Activated CD8-positive, alpha-beta T cell treated with anti-CD3 and anti-CD28 coated beads, Interleukin-2, amount 10 ng/mL, durations not matched to agents 7 days and 5 days (primary cell): Measurements from ENCODE around the gene TICAM1. TPM values are rescaled to one million over a fixed set of nuclear protein-coding genes. Genes with fewer than 3 reads are reported as not detected.
A peak's percentile ranks its signal among the peaks of the same experiment; 100 is the strongest.
"Not testable (repeated sequence)": the region's sequence is repeated elsewhere in the genome, so short reads cannot be mapped to it uniquely, and the experiment has no call there.

Experiments
- ATAC-seq: fragments of 150-1000 bp; cut with Tn5 transposase; one replicate; pipeline ENCODE4 v1.10.0; 2021; ENCODE audit warnings: moderate library complexity
- CTCF ChIA-PET: fragments of 350-600 bp; sonication (Branson Sonifier 250); formaldehyde crosslinking; loops from one replicate; lab custom pipeline; 2021; ENCODE audit warnings: antibody characterized with exemption; lab: Charles Lee
- POLR2A ChIA-PET: fragments of 350-600 bp; sonication (Branson Sonifier 250); formaldehyde crosslinking; loops from one replicate; lab custom pipeline; 2021; ENCODE audit warnings: antibody characterized with exemption; lab: Charles Lee
- DNase-seq: peaks from one replicate; pipeline ENCODE4 v3.0.0-alpha.2; 2020
- H3K27ac Mint-ChIP-seq: one replicate; pipeline ENCODE4 v1.8.0; 2021; ENCODE audit warnings: mild to moderate bottlenecking, mixed read lengths
- H3K27me3 Mint-ChIP-seq: one replicate; pipeline ENCODE4 v1.8.0; 2021; ENCODE audit warnings: low read depth, mixed read lengths
- H3K36me3 Mint-ChIP-seq: one replicate; pipeline ENCODE4 v1.8.0; 2021; ENCODE audit warnings: low read depth, mixed read lengths
- H3K4me1 Mint-ChIP-seq: one replicate; pipeline ENCODE4 v1.8.0; 2021; ENCODE audit warnings: low read depth, mixed read lengths
- H3K4me3 Mint-ChIP-seq: one replicate; pipeline ENCODE4 v1.8.0; 2021; ENCODE audit warnings: mild to moderate bottlenecking, mixed read lengths
- H3K9me3 Mint-ChIP-seq: one replicate; pipeline ENCODE4 v1.8.0; 2022; ENCODE audit warnings: mixed read lengths; ENCODE audit not compliant: insufficient read depth
- total RNA-seq, 2 experiments: library from RNA; stranded (reverse); gene quantifications; one replicate each; pipeline ENCODE4 v1.2.3, GENCODE V29; 2021

TICAM1 gene
- total RNA-seq, 2 experiments from 2014 or later = 14.0 to 15.2 TPM

DNA sequence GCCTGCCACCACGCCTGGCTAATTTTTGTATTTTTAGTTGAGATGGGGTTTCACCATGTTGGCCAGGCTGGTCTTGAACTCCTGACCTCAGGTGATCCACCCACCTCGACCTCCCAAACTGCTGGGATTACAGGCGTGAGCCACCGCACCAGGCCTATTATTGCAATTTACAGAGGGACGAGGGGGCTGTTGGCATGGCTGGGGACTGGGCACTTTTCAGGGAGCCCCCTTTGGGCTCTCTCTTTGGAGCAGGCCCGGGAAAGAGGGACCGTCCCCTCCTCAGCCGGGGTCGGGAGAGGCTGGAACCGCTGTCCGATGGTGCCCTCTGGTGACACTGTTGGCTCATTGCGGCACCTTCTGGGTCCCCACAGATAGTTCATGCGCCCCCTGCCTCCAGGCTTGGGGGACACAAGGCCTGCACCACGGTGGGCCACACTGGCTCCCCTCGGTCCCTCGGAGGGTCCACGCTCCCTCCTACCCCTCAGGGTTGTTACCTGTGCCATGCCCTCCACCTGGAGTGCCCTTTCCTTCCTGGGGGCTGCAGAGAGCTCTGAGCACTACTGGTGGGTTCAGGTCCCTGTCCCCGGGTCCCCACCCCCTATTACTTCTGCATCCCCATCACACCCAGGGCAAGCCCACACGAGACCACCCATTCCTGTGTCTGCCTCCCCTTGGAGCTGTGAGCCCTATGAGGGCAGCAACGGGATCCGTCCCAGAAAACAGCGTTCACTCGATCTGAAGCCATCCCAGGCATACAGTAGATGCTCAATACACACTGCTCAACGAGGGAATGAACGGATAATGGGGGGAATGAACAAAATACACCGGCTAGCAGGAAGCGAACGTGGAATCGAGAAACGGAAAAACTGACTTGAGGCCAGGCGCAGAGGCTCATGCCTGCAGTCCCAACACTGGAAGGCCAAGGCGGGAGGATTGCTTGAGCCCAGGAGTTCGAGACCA, 27.5 kb downstream of the TICAM1 start:
- CTCF ChIA-PET = interaction anchor here (0.6 to 3.5 kb wide), 7 partner anchors 9 to 562 kb away, joined by 3 to 21 read pairs (median 3); partner anchors contain the start of gene FEM1A
- POLR2A ChIA-PET = no interaction called here
- Mint-ChIP-seq H3K27me3 (no peaks in the 10 kb centered on the region), H3K9me3 (no peaks in the 10 kb centered on the region), H3K4me1 (no peaks in the 10 kb centered on the region), H3K27ac (no peak overlapping the region), H3K36me3 (no peaks in the 10 kb centered on the region), H3K4me3 (no peak overlapping the region)
- peak; percentile 81 for DNase-seq
- ATAC-seq = peak; percentile 94

DNA sequence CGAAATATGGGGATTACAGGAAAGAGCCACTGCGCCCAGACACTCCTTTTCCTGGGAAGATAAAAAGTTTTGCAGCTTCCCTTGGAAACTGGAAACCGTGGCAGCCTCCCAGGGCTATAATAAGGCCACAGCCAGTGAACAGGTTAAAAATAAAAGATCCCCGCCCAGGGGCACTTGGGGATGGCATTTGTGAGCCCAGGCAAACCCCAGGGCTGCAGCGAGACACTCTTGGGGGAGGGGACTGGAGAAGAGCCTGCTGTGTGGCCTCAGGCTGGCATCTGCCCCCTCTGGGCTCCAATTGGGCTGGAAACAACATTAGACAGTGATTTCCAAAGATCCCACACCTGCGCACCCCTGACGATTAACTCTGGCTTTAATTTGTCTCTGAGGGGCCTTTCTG, 28.8 kb downstream of the TICAM1 start:
- Mint-ChIP-seq H3K4me3 (no peak overlapping the region), H3K27ac (no peak overlapping the region), H3K4me1 (no peaks in the 10 kb centered on the region), H3K36me3 (peaks cover 4% of the 10 kb centered on the region), H3K27me3 (no peaks in the 10 kb centered on the region), H3K9me3 (no peaks in the 10 kb centered on the region)
- DNase-seq (no peak), ATAC-seq (no peak)
- ChIA-PET POLR2A (no interaction called here), CTCF (interaction anchor here (0.6 to 3.5 kb wide), 2 partner anchors 70 to 388 kb away, joined by 3 to 21 read pairs; no protein-coding TSS in a partner anchor)

DNA sequence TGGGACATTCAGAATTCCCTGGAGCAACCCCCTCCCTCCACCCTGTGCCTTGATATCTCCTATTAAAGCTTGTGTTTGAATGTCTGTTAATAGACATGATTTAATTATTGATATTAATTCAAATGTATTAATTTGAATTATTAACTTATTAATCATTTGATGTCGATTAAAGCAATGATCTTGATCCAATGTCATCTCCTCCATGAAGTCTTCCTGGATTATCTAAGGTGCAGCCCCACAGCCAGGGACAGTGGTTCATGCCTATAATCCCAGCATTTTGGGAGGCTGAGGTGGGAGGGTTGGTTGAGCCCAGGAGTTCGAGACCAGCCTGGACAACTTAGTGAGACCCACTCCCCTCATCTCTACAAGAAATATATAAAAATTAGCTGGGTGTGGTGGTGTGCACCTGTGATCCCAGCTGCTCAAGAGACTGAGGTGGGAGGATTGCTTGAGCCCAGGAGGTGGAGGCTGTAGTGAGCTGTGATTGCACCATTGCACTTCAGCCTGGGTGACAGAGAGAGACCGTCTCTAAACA, 30.4 kb downstream of the TICAM1 start:
- ATAC-seq (no peak), DNase-seq (no peak)
- Mint-ChIP-seq H3K4me1 (peaks cover 4% of the 10 kb centered on the region), H3K4me3 (no peak overlapping the region), H3K27ac (no peak overlapping the region), H3K36me3 (peaks cover 16% of the 10 kb centered on the region), H3K27me3 (no peaks in the 10 kb centered on the region), H3K9me3 (no peaks in the 10 kb centered on the region)
- ChIA-PET POLR2A (interaction anchor here (0.6 kb wide), 1 partner anchor 23 kb away, joined by 5 read pairs; no protein-coding TSS in a partner anchor), CTCF (interaction anchor here (1.7 to 4.0 kb wide), 2 partner anchors 9 to 10 kb away, joined by 8 to 21 read pairs; partner anchors contain the start of gene FEM1A)

DNA sequence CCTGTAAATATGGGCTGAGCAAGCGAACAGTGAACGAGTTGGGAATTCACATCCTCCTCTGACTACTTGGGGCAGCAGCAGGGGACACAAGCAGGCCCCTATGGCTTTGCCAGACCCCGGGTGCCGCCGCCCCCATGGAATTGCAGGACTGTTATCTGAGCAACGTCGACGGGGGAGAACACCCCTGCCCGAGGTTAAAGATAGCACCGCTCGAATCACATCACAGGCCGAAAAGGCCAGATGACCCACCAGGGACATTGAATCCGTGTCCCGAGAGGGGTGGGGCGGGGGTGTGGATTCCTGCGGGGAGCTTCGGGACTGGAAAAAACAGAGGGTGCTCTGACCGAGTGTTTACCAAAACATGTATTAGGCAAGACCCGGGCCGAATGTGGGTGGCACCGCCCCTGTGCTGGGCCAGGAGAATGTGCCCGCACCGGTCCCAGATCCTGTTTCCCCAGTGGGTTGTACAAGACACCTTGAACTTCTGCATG, 30.9 kb downstream of the TICAM1 start:
- H3K4me3 Mint-ChIP-seq = no peak overlapping the region

DNA sequence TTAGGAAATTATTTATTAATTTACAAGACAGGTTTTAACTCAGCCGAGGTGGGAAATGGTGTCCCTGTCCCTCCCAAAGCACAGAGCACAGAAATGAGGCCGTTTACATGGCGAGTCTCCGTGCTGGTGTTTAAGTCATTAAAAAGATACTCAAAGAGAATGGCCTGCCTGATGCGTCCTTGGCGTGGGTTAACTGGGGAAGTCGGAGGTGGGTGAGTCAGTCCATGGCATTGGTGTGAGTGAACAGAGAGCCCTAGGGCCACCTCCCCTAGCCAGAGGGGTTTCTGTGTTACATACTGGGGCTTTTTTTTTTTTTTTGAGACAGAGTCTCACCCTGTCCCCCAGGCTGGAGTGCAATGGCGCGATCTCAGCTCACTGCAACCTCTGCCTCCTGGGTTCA, 36.1 kb downstream of the TICAM1 start:
- H3K36me3 Mint-ChIP-seq = peaks cover 49% of the 10 kb centered on the region
- DNase-seq = no peak
- POLR2A ChIA-PET = no interaction called here
- peaks cover 38% of the 10 kb centered on the region for H3K4me1 Mint-ChIP-seq
- no peaks in the 10 kb centered on the region for H3K27me3 Mint-ChIP-seq
- CTCF ChIA-PET = interaction anchor here (0.6 kb wide), 1 partner anchor 9 kb away, joined by 3 read pairs; no protein-coding TSS in a partner anchor
- H3K27ac Mint-ChIP-seq = no peak overlapping the region
- H3K4me3 Mint-ChIP-seq = no peak overlapping the region
- H3K9me3 Mint-ChIP-seq = no peaks in the 10 kb centered on the region
- ATAC-seq = no peak

More for the DNA sequence above, 30.9 kb downstream of the TICAM1 start:
- Mint-ChIP-seq H3K9me3 (no peaks in the 10 kb centered on the region), H3K4me1 (peaks cover 4% of the 10 kb centered on the region), H3K27me3 (no peaks in the 10 kb centered on the region), H3K36me3 (peaks cover 18% of the 10 kb centered on the region), H3K27ac (no peak overlapping the region)
- DNase-seq = no peak
- ATAC-seq = no peak
- CTCF ChIA-PET = interaction anchor here (0.8 to 4.0 kb wide), 3 partner anchors 9 to 69 kb away, joined by 3 to 21 read pairs (median 8); partner anchors contain the start of gene FEM1A
- POLR2A ChIA-PET = no interaction called here

DNA sequence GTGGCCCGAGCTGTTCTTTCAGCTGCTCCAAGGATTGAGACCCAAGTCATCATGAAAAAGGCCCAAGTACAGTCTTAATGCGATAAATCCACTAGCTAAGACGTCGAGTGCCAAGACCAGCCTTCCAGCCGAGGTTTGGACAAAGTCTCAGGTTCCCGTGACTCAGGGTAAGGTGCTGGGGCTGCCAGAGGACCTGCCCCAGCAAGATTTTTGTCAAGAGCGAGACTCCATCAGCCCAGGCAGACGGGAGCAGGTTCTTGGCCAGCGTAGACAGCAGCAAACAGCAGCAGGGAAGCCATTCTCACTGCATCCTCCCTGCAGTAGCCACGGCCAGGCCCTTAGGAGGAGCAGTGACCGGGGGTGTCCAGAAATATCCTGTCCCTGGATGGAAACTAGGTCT, 36.5 kb downstream of the TICAM1 start:
- no peak for DNase-seq
- H3K4me1 Mint-ChIP-seq = peaks cover 39% of the 10 kb centered on the region
- H3K36me3 Mint-ChIP-seq = peaks cover 49% of the 10 kb centered on the region
- no peak for ATAC-seq
- no peaks in the 10 kb centered on the region for H3K9me3 Mint-ChIP-seq
- no peaks in the 10 kb centered on the region for H3K27me3 Mint-ChIP-seq
- H3K27ac Mint-ChIP-seq = no peak overlapping the region
- CTCF ChIA-PET = interaction anchor here (0.6 kb wide), 1 partner anchor 10 kb away, joined by 3 read pairs; no protein-coding TSS in a partner anchor
- POLR2A ChIA-PET = no interaction called here
- H3K4me3 Mint-ChIP-seq = no peak overlapping the region

DNA sequence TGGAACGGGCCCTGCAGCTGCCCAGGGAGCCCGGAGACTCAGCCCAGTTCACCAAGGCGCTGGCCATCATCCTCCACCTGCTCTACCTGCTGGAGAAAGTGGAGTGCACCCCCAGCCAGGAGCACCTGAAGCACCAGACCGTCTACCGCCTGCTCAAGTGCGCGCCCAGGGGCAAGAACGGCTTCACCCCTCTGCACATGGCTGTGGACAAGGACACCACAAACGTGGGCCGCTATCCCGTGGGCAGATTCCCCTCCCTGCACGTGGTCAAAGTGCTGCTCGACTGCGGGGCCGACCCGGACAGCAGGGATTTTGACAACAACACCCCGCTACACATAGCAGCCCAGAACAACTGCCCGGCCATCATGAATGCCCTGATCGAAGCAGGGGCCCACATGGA, 38.2 kb downstream of the TICAM1 start:
- H3K9me3 Mint-ChIP-seq, H3K27me3 Mint-ChIP-seq, POLR2A ChIA-PET, H3K27ac Mint-ChIP-seq, ATAC-seq, DNase-seq: not testable (repeated sequence)
- H3K36me3 Mint-ChIP-seq = peaks cover 47% of the 10 kb centered on the region
- CTCF ChIA-PET = interaction anchor here (3.1 kb wide), 1 partner anchor 17 kb away, joined by 42 read pairs; no protein-coding TSS in a partner anchor
- peaks cover 39% of the 10 kb centered on the region for H3K4me1 Mint-ChIP-seq
- peak overlapping the region; percentile 81 for H3K4me3 Mint-ChIP-seq

DNA sequence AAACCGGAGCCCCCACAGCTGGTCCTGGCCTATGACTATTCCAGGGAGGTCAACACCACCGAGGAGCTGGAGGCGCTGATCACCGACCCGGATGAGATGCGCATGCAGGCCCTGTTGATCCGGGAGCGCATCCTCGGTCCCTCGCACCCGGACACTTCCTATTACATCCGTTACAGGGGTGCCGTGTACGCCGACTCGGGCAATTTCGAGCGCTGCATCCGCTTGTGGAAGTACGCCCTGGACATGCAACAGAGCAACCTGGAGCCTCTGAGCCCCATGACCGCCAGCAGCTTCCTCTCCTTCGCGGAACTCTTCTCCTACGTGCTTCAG, 38.7 kb downstream of the TICAM1 start:
- Mint-ChIP-seq H3K4me1 (peaks cover 39% of the 10 kb centered on the region), H3K4me3 (peak overlapping the region; percentile 81), H3K27ac (peak overlapping the region; percentile 90), H3K36me3 (peaks cover 45% of the 10 kb centered on the region)
- DNase-seq, ATAC-seq, H3K9me3 Mint-ChIP-seq, POLR2A ChIA-PET, H3K27me3 Mint-ChIP-seq: not testable (repeated sequence)
- CTCF ChIA-PET = interaction anchor here (2.5 to 3.1 kb wide), 2 partner anchors 12 to 17 kb away, joined by 14 to 42 read pairs; no protein-coding TSS in a partner anchor

DNA sequence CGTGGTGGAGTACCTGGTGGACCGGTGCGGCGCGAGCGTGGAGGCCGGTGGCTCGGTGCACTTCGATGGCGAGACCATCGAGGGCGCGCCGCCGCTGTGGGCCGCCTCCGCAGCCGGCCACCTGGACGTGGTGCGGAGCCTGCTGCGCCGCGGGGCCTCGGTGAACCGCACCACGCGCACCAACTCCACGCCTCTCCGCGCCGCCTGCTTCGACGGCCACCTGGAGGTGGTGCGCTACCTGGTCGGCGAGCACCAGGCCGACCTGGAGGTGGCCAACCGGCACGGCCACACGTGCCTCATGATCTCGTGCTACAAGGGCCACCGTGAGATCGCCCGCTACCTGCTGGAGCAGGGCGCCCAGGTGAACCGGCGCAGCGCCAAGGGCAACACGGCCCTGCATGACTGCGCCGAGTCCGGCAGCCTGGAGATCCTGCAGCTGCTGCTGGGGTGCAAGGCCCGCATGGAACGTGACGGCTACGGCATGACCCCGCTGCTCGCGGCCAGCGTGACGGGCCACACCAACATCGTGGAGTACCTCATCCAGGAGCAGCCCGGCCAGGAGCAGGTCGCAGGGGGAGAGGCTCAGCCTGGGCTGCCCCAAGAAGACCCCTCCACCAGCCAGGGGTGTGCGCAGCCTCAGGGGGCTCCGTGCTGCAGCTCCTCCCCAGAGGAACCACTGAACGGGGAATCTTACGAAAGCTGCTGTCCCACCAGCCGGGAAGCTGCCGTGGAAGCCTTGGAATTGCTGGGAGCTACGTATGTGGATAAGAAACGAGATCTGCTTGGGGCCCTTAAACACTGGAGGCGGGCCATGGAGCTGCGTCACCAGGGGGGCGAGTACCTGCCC, 39.3 kb downstream of the TICAM1 start:
- ATAC-seq, H3K27me3 Mint-ChIP-seq, DNase-seq, H3K9me3 Mint-ChIP-seq: not testable (repeated sequence)
- H3K4me3 Mint-ChIP-seq = peak overlapping the region; percentile 81
- peaks cover 40% of the 10 kb centered on the region for H3K36me3 Mint-ChIP-seq
- ChIA-PET POLR2A (interaction anchor here (1.4 to 2.3 kb wide), 2 partner anchors 68 to 75 kb away, joined by 5 to 15 read pairs; partner anchors contain the start of genes DPP9 and PLIN3), CTCF (interaction anchor here (0.6 to 5.2 kb wide), 15 partner anchors 8 to 450 kb away, joined by 3 to 179 read pairs (median 7); partner anchors contain the start of gene DPP9)
- H3K27ac Mint-ChIP-seq = peak overlapping the region; percentile 90
- peaks cover 39% of the 10 kb centered on the region for H3K4me1 Mint-ChIP-seq

DNA sequence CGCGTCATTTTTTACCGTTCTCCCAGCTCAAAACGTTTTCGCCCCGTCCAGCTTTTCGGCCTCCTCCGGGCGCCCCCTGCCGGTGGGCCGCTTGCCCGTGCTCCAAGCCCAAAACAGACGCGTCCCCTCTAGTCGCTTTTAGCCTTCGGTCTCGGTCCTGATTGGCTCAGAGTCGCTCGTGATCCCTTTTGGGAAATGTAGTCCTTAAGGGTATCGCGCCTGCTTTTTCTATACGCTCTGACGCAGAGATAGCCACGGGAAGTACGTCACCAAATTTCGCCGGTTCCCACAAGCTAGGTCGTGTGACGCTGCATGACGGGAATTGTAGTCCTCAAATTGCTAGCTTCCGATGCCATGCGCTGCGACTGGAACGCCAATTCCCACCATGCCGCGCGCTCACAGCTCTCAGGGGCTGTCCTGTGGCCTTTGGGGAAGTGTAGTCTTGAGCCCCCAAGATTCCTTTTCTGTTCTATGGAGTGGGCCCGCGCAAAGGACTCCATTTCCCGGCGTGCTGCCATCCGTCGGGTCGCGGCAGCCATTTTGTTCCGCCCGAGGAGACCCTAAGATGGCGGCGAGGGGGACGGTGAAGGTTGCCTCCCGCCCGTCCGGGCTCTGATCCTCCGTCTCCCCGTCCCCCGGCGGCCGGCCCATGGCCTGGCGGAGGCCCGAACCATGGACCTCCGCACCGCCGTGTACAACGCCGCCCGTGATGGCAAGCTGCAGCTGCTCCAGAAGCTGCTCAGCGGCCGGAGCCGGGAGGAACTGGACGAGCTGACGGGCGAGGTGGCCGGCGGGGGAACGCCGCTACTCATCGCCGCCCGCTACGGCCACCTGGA, 40.1 kb downstream of the TICAM1 start, which contains the start of gene FEM1A:
Gene FEM1A, plus strand, starts transcription at position 552 of the 836 bp plus-strand sequence. Its CDS starts 121 bp downstream, at position 673.
- H3K4me3 Mint-ChIP-seq = peak within 1 kb of the TSS; percentile 81
- H3K27me3 Mint-ChIP-seq = no peaks in the 10 kb centered on the region
- H3K4me1 Mint-ChIP-seq = peaks cover 35% of the 10 kb centered on the region
- H3K9me3 Mint-ChIP-seq = no peaks in the 10 kb centered on the region
- H3K27ac Mint-ChIP-seq = peak within 1 kb of the TSS; percentile 90
- peak; percentile 99 for DNase-seq
- peak; percentile 97 for ATAC-seq
- peaks cover 35% of the 10 kb centered on the region for H3K36me3 Mint-ChIP-seq
- POLR2A ChIA-PET = interaction anchor here (0.6 to 2.3 kb wide), 9 partner anchors 32 to 233 kb away, joined by 3 to 15 read pairs (median 4); partner anchors contain the start of genes DPP9 and PLIN3
- CTCF ChIA-PET = interaction anchor here (0.6 to 5.2 kb wide), 37 partner anchors 7 to 449 kb away, joined by 3 to 179 read pairs (median 5); partner anchors contain the start of gene DPP9
